Measurements from ENCODE around the gene EFCAB6. TPM values are rescaled to one million over a fixed set of nuclear protein-coding genes. Genes with fewer than 3 reads are reported as not detected.

The EFCAB6 gene
- total and polyA plus RNA-seq, 2 of the 4 experiments (the other 2 are of a cell fraction), result 0.44 to 1.1 TPM

DNA sequence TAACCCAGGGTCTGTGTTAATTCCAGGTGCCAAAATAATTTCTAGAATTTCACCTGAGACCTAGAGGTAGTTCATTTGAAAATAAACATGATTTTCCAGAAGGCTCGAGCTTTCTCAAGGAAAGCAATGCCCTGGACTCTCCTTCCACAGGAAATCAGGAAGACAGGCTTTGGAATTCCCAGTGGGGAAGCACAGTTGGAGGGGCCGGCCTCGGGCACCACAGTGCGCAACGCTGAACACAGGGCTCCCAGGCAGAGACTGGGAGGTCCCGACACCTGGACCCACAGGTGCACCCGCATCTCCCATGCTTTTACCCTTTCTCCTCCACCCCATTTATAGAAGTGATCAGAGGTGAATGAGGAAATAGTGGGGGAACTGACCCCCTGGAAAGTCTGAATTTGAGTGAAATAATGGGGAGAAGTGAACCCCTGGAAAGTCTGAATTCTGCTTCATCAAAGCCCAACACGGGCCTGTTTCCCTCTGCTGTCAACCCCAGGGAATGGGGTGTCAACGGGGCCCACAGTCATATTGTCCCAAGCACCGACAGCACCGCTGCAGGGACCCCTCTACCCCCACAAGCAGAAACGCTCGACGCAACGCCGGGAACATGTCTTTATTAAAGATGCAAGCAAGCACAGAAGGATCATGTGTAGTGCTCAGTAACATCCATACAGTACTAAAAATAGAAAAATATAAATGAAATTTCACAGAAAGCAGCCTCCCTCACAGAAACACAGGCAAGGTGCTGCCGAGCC lies 12.0 kb upstream of the EFCAB6 start:
- 90% methylated on average over 2 of the region's 17 CpGs; no CpG with 5 or more reads in 1 of the 2 experiments for WGBS, 2 experiments (ENCODE audit: extremely low coverage in 2 of 2, insufficient read length in 1 of 2)
- BruUV-seq (replicated peaks), result no TSS peak
- Histone ChIP-seq H3K4ac (ENCODE audit: low read depth, low read length) (no peak overlapping the region), H3K27me3 (ENCODE audit: control insufficient read depth, insufficient read depth, low read length) (no peaks in the 10 kb centered on the region), H2AFZ (replicated peaks; ENCODE audit: low read length, poor library complexity) (no peak overlapping the region), H2AK5ac (ENCODE audit: low read depth, low read length) (no peak overlapping the region), H3K4me3 (ENCODE audit: insufficient read depth, low read depth, low read length) (no peak overlapping the region), H3K4me2 (ENCODE audit: low read depth, low read length) (no peak overlapping the region), H2BK5ac (ENCODE audit: low read depth, low read length, poor library complexity, severe bottlenecking) (no peak overlapping the region), H2AK9ac (replicated peaks; ENCODE audit: low read depth, low read length, poor library complexity) (no peak overlapping the region), H3K56ac (ENCODE audit: extremely low read depth, insufficient read depth, low read length) (no peak overlapping the region), H2BK120ac (ENCODE audit: low read depth, low read length) (no peak overlapping the region), H3K9me3 (ENCODE audit: control insufficient read depth, insufficient read depth, low read length) (no peaks in the 10 kb centered on the region), H4K20me1 (ENCODE audit: insufficient read depth, low read length) (no peaks in the 10 kb centered on the region), H2BK20ac (ENCODE audit: low read depth, low read length) (no peak overlapping the region), H3K9me1 (ENCODE audit: insufficient read depth, low read length) (0 out of 2 replicates have a peak, but pooled peaks cover 7% of the 10 kb centered on the region), H3K23ac (ENCODE audit: low read depth, low read length) (no peak overlapping the region), H3K36me3 (ENCODE audit: control insufficient read depth, insufficient read depth, low read length) (no peaks in the 10 kb centered on the region), H3K79me1 (ENCODE audit: low read depth in 1 of 2, low read length in 2 of 2) (no peaks in the 10 kb centered on the region), H3K14ac (replicated peaks; ENCODE audit: low read depth, low read length) (no peak overlapping the region), H4K91ac (ENCODE audit: insufficient read depth, low read depth, low read length) (no peak overlapping the region), H3K27ac (ENCODE audit: insufficient read depth, low read length) (no peak overlapping the region), H2BK15ac (ENCODE audit: low read depth, low read length) (no peak overlapping the region), H4K5ac (ENCODE audit: low read depth, low read length) (no peak overlapping the region), H3K18ac (ENCODE audit: low read depth, low read length) (no peak overlapping the region), H3K9ac (ENCODE audit: low read depth, low read length) (no peak overlapping the region), H4K8ac (ENCODE audit: low read depth in 2 of 2, low read length in 2 of 2) (no peak overlapping the region), H3K4me1 (ENCODE audit: control insufficient read depth, insufficient read depth, low read length) (peaks cover 23% of the 10 kb centered on the region)
- intact Hi-C loops (cut with micrococcal nuclease), result no loop called here
- POLR2A ChIA-PET (ENCODE audit: unreplicated experiment), result no interaction called here
- DNase-seq, result no peak
- no peak for TF ChIP-seq CEBPB (IDR thresholded peaks at IDR 0.05; ENCODE audit: low read depth, low read length)
- TF ChIP-seq, protein P1, sequence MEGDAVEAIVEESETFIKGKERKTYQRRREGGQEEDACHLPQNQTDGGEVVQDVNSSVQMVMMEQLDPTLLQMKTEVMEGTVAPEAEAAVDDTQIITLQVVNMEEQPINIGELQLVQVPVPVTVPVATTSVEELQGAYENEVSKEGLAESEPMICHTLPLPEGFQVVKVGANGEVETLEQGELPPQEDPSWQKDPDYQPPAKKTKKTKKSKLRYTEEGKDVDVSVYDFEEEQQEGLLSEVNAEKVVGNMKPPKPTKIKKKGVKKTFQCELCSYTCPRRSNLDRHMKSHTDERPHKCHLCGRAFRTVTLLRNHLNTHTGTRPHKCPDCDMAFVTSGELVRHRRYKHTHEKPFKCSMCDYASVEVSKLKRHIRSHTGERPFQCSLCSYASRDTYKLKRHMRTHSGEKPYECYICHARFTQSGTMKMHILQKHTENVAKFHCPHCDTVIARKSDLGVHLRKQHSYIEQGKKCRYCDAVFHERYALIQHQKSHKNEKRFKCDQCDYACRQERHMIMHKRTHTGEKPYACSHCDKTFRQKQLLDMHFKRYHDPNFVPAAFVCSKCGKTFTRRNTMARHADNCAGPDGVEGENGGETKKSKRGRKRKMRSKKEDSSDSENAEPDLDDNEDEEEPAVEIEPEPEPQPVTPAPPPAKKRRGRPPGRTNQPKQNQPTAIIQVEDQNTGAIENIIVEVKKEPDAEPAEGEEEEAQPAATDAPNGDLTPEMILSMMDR (conservative IDR thresholded peaks at IDR 0.05; ENCODE audit: low read depth, low read length), result no peak
- TF ChIP-seq RAD21 (IDR thresholded peaks at IDR 0.05; ENCODE audit: low read length), result no peak
- TF ChIP-seq MXI1 (IDR thresholded peaks at IDR 0.05; ENCODE audit: borderline replicate concordance, low read depth, low read length), result no peak
- no peak for TF ChIP-seq FOS (IDR thresholded peaks at IDR 0.05; ENCODE audit: low read depth, low read length)
- TF ChIP-seq RFX5 (IDR thresholded peaks at IDR 0.05; ENCODE audit: low read depth, low read length), result no peak
- TF ChIP-seq CHD1 (IDR thresholded peaks at IDR 0.05; ENCODE audit: low read depth, low read length), result no peak
- no peak for TF ChIP-seq NFE2L2 (IDR thresholded peaks at IDR 0.05; ENCODE audit: low read depth, low read length)
- TF ChIP-seq, protein P2, sequence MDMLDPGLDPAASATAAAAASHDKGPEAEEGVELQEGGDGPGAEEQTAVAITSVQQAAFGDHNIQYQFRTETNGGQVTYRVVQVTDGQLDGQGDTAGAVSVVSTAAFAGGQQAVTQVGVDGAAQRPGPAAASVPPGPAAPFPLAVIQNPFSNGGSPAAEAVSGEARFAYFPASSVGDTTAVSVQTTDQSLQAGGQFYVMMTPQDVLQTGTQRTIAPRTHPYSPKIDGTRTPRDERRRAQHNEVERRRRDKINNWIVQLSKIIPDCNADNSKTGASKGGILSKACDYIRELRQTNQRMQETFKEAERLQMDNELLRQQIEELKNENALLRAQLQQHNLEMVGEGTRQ (IDR thresholded peaks at IDR 0.05; ENCODE audit: low read depth, low read length), result no peak
- TF ChIP-seq, protein P3, sequence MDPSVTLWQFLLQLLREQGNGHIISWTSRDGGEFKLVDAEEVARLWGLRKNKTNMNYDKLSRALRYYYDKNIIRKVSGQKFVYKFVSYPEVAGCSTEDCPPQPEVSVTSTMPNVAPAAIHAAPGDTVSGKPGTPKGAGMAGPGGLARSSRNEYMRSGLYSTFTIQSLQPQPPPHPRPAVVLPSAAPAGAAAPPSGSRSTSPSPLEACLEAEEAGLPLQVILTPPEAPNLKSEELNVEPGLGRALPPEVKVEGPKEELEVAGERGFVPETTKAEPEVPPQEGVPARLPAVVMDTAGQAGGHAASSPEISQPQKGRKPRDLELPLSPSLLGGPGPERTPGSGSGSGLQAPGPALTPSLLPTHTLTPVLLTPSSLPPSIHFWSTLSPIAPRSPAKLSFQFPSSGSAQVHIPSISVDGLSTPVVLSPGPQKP (IDR thresholded peaks at IDR 0.05; ENCODE audit: borderline replicate concordance, low read depth, low read length), result no peak
- no peak for TF ChIP-seq BHLHE40 (IDR thresholded peaks at IDR 0.05; ENCODE audit: low read depth, low read length)
- TF ChIP-seq RCOR1 (IDR thresholded peaks at IDR 0.05; ENCODE audit: insufficient replicate concordance, low read length), result no peak
- TF ChIP-seq SMC3 (IDR thresholded peaks at IDR 0.05; ENCODE audit: low read depth, low read length), result no peak
- no peak for TF ChIP-seq MAZ (IDR thresholded peaks at IDR 0.05; ENCODE audit: borderline replicate concordance, low read depth, low read length)
- TF ChIP-seq POLR2A (IDR thresholded peaks at IDR 0.05; ENCODE audit: low read depth, low read length), result no peak
- no peak for TF ChIP-seq MAFK (IDR thresholded peaks at IDR 0.05; ENCODE audit: low read depth, low read length)
- CTCF ChIA-PET, result no interaction called here
- in situ Hi-C loops (cut with MboI; ENCODE audit: low sequenced_read_pairs), result no loop called here
- no peak for ATAC-seq (ENCODE audit: low read depth)
- dilution Hi-C loops (cut with HindIII; ENCODE audit: low sequenced_read_pairs, unreplicated experiment), result no loop called here
